GM10266 (cell line): ENCODE measurements around the gene FTH1.
"Not testable (repeated sequence)": the region's sequence is repeated elsewhere in the genome, so short reads cannot be mapped to it uniquely, and the experiment has no call there.

Experiments used
- DNase-seq: peaks from one replicate; pipeline ENCODE4 v3.0.0; 2012; ENCODE audit errors: extremely low spot score
- TF ChIP-seq, protein P1 (sequence below): IDR thresholded peaks from 2 replicates; pipeline ENCODE4 v1.5.1; 2012; ENCODE audit warnings: mild to moderate bottlenecking, low read depth; ENCODE audit not compliant: control insufficient read depth, insufficient read depth; ENCODE audit errors: missing control alignments

Gene FTH1

GRCh38 chr11:61966734-61967115 is 709 bp downstream of the FTH1 start:
- DNase-seq, result no peak
- TF ChIP-seq, protein P1, sequence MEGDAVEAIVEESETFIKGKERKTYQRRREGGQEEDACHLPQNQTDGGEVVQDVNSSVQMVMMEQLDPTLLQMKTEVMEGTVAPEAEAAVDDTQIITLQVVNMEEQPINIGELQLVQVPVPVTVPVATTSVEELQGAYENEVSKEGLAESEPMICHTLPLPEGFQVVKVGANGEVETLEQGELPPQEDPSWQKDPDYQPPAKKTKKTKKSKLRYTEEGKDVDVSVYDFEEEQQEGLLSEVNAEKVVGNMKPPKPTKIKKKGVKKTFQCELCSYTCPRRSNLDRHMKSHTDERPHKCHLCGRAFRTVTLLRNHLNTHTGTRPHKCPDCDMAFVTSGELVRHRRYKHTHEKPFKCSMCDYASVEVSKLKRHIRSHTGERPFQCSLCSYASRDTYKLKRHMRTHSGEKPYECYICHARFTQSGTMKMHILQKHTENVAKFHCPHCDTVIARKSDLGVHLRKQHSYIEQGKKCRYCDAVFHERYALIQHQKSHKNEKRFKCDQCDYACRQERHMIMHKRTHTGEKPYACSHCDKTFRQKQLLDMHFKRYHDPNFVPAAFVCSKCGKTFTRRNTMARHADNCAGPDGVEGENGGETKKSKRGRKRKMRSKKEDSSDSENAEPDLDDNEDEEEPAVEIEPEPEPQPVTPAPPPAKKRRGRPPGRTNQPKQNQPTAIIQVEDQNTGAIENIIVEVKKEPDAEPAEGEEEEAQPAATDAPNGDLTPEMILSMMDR, result no peak

- DNase-seq, result not testable (repeated sequence)
These were observed 2.7 kb downstream of the FTH1 start for GRCh38 chr11:61964666-61965271.

DNA sequence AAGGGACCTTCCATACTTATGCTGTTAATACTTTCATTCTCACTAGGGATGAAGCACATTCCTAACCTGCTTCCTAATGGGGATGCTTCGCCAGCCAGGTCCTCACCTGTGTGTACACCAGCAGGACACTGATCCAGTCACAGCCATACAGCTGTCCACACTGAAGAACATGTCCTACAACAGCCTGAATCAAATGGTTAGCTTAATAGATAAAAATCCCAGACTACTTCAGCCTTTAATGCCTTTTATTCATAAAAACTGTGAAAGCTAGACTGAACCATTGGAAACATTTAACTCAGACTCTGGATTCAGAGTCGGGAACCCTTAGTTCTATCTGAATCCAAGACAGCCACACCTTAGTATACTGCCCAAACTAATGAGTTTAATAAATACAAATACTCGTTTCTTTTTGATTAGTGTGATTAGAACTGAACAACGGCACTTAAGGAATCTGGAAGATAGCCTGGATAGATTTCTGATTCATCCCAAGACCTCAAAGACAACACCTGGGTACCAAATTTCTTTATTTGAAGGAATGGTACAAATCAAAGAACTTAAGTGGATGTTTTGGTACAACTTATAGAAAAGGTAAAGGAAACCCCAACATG is 3.3 kb downstream of the FTH1 start:
- DNase-seq, result no peak
- TF ChIP-seq, protein P1, result no peak

DNA sequence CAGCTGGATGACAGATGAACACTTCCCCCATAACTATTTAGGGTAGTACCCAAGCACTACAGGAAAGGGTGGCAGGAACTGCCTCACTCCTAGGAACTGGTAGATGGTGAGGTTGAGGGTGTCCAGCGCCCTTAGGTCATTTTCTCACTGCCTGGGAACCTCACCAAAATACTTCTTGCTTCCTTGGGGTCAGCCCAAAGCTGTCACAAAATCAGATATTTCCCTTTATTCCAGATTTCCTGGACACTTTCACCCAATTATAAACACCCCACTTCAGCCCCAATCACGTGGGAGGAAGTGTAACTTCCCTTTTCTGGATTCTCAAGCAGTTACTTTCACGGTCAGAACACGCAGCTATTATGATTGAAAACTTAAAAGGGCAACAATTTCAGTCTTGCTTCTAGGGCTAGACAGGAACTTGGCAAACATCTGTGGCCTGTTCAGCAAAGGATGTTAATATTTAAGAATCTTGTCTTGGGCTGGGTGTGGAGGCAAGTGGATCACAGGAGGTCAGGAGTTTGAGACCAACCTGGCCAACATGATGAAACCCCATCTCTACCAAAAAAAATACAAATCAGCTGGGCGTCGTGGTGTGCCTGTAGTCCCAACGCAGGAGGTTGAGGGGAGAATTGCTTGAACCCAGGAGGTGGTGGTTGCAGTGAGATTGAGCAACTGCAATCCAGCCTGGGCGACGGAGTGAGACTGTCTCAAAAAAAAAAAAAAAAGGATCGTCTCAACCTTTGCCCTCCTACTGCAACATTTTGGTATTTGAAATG is 4.0 kb downstream of the FTH1 start:
- TF ChIP-seq, protein P1, result no peak
- DNase-seq, result no peak

DNA sequence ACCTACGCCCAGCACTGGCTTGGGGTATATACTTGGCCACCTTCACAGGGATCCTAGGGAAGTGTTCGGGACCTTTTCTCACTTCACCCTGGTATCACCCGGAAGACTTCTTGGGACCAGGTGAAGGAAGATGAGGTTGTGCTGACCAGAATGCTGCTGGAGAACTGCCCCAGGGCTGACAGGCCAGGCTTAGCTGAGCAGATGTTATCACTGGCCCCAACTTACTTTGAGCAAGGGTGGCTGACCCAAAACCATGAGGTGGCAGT is 4.5 kb downstream of the FTH1 start:
- no peak for DNase-seq
- TF ChIP-seq, protein P1, result no peak

GRCh38 chr11:61962213-61963015 is 5.0 kb downstream of the FTH1 start:
- TF ChIP-seq, protein P1, result no peak
- DNase-seq, result no peak

GRCh38 chr11:61961570-61962212 is 5.7 kb downstream of the FTH1 start:
- TF ChIP-seq, protein P1, result no peak
- DNase-seq, result no peak
